Measurements from ENCODE around the gene B3GNT3.

Gene B3GNT3

GRCh38 chr19:17832443-17833208 is 37.7 kb downstream of the B3GNT3 start:
- no peak for DNase-seq (ENCODE audit: low read depth in 2 of 2)

- no peak for DNase-seq (ENCODE audit: low read depth in 2 of 2)
Observed at GRCh38 chr19:17834350-17835181, 39.6 kb downstream of the B3GNT3 start.

- no peak for DNase-seq (ENCODE audit: low read depth in 2 of 2)
Observed at GRCh38 chr19:17835182-17836006, 40.5 kb downstream of the B3GNT3 start.

- DNase-seq (ENCODE audit: low read depth in 2 of 2) = no peak
Observed at GRCh38 chr19:17836530-17836929, 41.6 kb downstream of the B3GNT3 start.

GRCh38 chr19:17837972-17838371 is 43.0 kb downstream of the B3GNT3 start:
- DNase-seq (ENCODE audit: low read depth in 2 of 2) = no peak

- DNase-seq (ENCODE audit: low read depth in 2 of 2) = no peak
Observed at GRCh38 chr19:17840019-17840418, 45.1 kb downstream of the B3GNT3 start.

- DNase-seq (ENCODE audit: low read depth in 2 of 2) = no peak
Observed at GRCh38 chr19:17841371-17841809, 46.5 kb downstream of the B3GNT3 start.

- DNase-seq (ENCODE audit: low read depth in 2 of 2) = peak; percentile 24 to 32
Observed at GRCh38 chr19:17841810-17842662, 47.1 kb downstream of the B3GNT3 start.

- no peak for DNase-seq (ENCODE audit: low read depth in 2 of 2)
Observed at GRCh38 chr19:17842663-17843291, 47.8 kb downstream of the B3GNT3 start.

- DNase-seq (ENCODE audit: low read depth in 2 of 2) = no peak
Observed at GRCh38 chr19:17843292-17843827, 48.4 kb downstream of the B3GNT3 start.

GRCh38 chr19:17843908-17844490 is 49.1 kb downstream of the B3GNT3 start:
- DNase-seq (ENCODE audit: low read depth in 2 of 2) = no peak

- peak in 1 of 2 donors; percentile 39 for DNase-seq (ENCODE audit: low read depth in 2 of 2)
Observed at GRCh38 chr19:17846146-17846545, 51.2 kb downstream of the B3GNT3 start.

- DNase-seq (ENCODE audit: low read depth in 2 of 2) = peak; percentile 85 to 89
Observed at GRCh38 chr19:17847538-17848366, 52.8 kb downstream of the B3GNT3 start, which contains the start of gene JAK3. JAK3 (minus strand) TSS chr19:17847982; CDS start chr19:17844417, 3,565 bp downstream.

GRCh38 chr19:17848595-17849292 is 53.8 kb downstream of the B3GNT3 start:
- no peak for DNase-seq (ENCODE audit: low read depth in 2 of 2)

GRCh38 chr19:17854061-17854460 is 59.1 kb downstream of the B3GNT3 start:
- no peak for DNase-seq (ENCODE audit: low read depth in 2 of 2)

- DNase-seq (ENCODE audit: low read depth in 2 of 2) = peak; percentile 76 to 79
Observed at GRCh38 chr19:17855280-17856152, 60.6 kb downstream of the B3GNT3 start.

Measured in stimulated activated CD8-positive, alpha-beta memory T cell treated with anti-CD3 and anti-CD28 coated beads, Interleukin-7, amount 100 ng/mL, for 4 hours (primary cell).